Stimulated activated CD4-positive, alpha-beta T cell treated with anti-CD3 and anti-CD28 coated beads, Interleukin-4, amount 100 ng/mL, for 4 hours (primary cell): ENCODE measurements around the gene MAPRE3.

ENCODE experiments used
- DNase-seq, 2 experiments: peaks; one replicate each; pipeline ENCODE4 v3.0.0-alpha.2; 2020

MAPRE3 gene

GRCh38 chr2:26986576-26986975 lies 16.1 kb downstream of the MAPRE3 start:
- no peak for DNase-seq

GRCh38 chr2:26988058-26988860 lies 17.8 kb downstream of the MAPRE3 start:
- no peak for DNase-seq

- DNase-seq, result no peak
Measured at GRCh38 chr2:26989156-26989555, 18.7 kb downstream of the MAPRE3 start.

GRCh38 chr2:26991717-26992116 lies 21.3 kb downstream of the MAPRE3 start:
- no peak for DNase-seq

- no peak for DNase-seq
Measured at GRCh38 chr2:26993768-26994167, 23.3 kb downstream of the MAPRE3 start.

- DNase-seq, result no peak
Measured at GRCh38 chr2:26994983-26995382, 24.5 kb downstream of the MAPRE3 start.

- no peak for DNase-seq
Measured at GRCh38 chr2:26997394-26997793, 27.0 kb downstream of the MAPRE3 start.

- DNase-seq, result no peak
Measured at GRCh38 chr2:26998323-26998722, 27.9 kb downstream of the MAPRE3 start.

GRCh38 chr2:27000228-27000627 lies 29.8 kb downstream of the MAPRE3 start:
- no peak for DNase-seq

GRCh38 chr2:27000995-27001394 lies 30.6 kb downstream of the MAPRE3 start:
- DNase-seq, result no peak

- no peak for DNase-seq
Measured at GRCh38 chr2:27001950-27002349, 31.5 kb downstream of the MAPRE3 start.

GRCh38 chr2:27003007-27003406 lies 32.6 kb downstream of the MAPRE3 start:
- no peak for DNase-seq

GRCh38 chr2:27003857-27004256 lies 33.4 kb downstream of the MAPRE3 start:
- no peak for DNase-seq

GRCh38 chr2:27006602-27007415 lies 36.4 kb downstream of the MAPRE3 start:
- DNase-seq, result no peak

GRCh38 chr2:27007416-27008374 lies 37.3 kb downstream of the MAPRE3 start:
- DNase-seq, result no peak

GRCh38 chr2:27008678-27009077 lies 38.2 kb downstream of the MAPRE3 start:
- no peak for DNase-seq

- DNase-seq, result no peak
Measured at GRCh38 chr2:27009083-27009482, 38.6 kb downstream of the MAPRE3 start.

- no peak for DNase-seq
Measured at GRCh38 chr2:27009716-27010115, 39.3 kb downstream of the MAPRE3 start.

- DNase-seq, result no peak
Measured at GRCh38 chr2:27010139-27010538, 39.7 kb downstream of the MAPRE3 start.

GRCh38 chr2:27013738-27014137 lies 43.3 kb downstream of the MAPRE3 start:
- no peak for DNase-seq

GRCh38 chr2:27014771-27015433 lies 44.5 kb downstream of the MAPRE3 start:
- no peak for DNase-seq

- DNase-seq, result peak; percentile 35 to 36
Measured at GRCh38 chr2:27016801-27017325, 46.4 kb downstream of the MAPRE3 start.
